Muscle of back (tissue), 11 donors: ENCODE results near the gene DNAJC8. TPM values are rescaled to one million over a fixed set of nuclear protein-coding genes. Genes with fewer than 3 reads are reported as not detected.

Experiments used
- DNase-seq, 3 donors: peaks; one replicate each; pipeline versions ENCODE4 v3.0.0 to v3.0.0-alpha.2; 2013
- polyA plus RNA-seq, 10 donors: library from polyadenylated mRNA; unstranded; fragments of 120-200 nt; gene quantifications; one replicate each; pipeline ENCODE4 v1.2.1, GENCODE V29; 2013; ENCODE audit not compliant: insufficient read length in 10 of 10

DNAJC8 gene
- polyA plus RNA-seq, 10 donors: 76.1 to 98.4 (median 83.6) TPM

GRCh38 chr1:28208818-28209441, 23.9 kb downstream of the DNAJC8 start:
- DNase-seq: peak; percentile 26 to 55 (median 43)

DNA sequence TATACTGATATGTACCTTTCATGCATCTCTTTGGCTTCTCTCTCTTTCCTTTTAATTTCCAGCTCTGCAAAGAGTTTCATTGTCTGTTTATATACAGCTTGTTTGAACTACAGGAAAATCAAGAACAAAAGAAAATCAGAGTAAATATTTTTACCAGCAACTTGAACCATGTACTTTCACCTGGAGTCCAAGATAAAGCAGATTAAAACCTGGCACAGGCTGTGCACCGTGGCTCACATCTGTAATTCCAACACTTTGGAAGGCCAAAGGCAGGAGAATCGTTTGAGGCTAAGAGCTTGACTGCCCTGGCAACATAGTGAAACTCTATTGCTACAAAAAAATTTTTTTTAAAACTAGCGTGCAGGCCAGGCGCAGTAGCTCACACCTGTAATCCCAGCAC, 27.6 kb downstream of the DNAJC8 start:
- no peak for DNase-seq

- no peak for DNase-seq
Observed at GRCh38 chr1:28200234-28200873, 32.5 kb downstream of the DNAJC8 start.

DNA sequence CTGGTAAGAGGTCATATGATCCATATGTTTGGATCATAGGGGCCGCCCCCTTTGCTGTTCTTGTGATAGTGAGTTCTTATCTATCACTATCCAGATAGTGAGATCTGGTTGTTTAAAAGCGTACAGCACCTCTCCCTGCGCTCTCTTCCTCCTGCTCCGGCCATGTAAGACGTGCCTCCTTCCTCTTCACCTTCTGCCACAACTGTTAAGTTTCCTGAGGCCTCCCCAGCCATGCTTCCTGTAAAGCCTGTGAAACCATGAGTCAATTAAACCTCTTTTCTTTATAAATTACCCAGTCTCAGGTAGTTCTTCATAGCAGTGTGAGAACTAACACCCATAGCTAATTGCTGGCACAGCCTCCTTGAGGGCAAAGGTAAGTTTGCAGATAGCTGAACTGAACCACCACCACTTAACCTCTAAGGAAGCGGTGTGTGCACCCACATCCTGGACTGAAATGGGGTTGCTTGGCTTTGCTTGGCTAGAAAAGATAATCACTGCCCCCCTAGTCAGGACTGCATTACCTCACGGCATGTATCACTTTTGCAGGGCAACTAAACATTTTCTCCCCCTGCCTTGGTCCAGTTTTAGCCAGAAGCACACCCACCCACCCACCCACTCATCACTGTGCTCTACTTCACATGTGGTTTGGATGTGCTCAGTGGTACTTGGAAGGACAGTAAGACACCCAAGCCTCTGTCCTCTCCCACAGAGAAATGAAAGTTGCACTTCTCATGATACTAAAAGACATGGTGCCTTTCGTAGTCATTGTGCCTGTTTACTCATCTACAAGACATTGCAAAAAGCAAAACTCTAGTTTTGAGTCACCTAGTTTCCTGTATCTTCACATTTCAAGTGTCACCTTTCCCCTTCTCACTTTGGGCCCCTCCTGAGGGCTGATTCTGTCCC, 33.2 kb downstream of the DNAJC8 start:
- DNase-seq: no peak

GRCh38 chr1:28197682-28198415, 35.0 kb downstream of the DNAJC8 start:
- DNase-seq: no peak

DNA sequence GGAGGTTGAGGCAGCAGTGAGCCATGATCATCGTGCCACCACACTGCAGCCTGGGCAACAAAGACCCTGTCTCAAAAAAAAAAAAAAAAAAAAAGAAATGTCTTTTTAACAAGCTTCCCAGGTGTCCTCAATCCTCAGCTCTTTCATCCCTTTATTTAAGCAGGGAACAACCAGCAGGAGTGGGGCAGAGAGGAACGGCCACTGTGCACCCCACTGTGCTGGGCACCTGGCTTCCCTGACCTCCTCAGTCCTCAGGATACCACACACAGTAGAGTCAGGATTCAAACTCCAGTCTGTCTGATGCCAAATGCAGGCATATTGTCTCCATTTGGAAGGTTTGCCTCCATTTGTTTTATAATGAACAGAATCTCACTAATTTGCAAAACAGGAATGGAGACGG, 36.5 kb downstream of the DNAJC8 start:
- no peak for DNase-seq

GRCh38 chr1:28195780-28196179, 37.0 kb downstream of the DNAJC8 start:
- DNase-seq: no peak

GRCh38 chr1:28194326-28195035, 38.3 kb downstream of the DNAJC8 start:
- no peak for DNase-seq

DNA sequence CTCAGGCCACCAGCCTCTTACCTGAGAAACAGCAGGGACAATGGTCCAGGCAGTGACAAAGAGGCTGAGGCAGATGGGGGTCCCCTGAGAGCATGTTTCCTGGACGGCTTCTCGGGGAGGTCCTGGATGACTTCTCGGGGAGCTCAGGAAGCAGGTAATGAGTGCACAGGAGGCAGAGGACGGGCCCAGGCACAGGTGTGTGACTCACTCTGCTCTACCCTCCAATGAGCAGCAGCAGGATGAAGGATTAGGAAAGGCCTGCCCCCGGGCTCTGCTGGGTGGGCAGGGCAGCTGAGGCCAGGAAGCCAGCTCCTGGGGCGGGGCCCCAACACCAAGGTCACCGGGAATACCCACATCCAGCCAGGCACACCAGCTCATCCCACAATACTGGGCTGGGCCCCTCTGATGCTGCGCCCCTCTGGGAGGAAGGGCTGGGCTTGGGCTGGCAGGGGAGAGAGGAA, 39.1 kb downstream of the DNAJC8 start:
- no peak for DNase-seq

GRCh38 chr1:28190996-28191645, 41.7 kb downstream of the DNAJC8 start:
- no peak for DNase-seq

DNA sequence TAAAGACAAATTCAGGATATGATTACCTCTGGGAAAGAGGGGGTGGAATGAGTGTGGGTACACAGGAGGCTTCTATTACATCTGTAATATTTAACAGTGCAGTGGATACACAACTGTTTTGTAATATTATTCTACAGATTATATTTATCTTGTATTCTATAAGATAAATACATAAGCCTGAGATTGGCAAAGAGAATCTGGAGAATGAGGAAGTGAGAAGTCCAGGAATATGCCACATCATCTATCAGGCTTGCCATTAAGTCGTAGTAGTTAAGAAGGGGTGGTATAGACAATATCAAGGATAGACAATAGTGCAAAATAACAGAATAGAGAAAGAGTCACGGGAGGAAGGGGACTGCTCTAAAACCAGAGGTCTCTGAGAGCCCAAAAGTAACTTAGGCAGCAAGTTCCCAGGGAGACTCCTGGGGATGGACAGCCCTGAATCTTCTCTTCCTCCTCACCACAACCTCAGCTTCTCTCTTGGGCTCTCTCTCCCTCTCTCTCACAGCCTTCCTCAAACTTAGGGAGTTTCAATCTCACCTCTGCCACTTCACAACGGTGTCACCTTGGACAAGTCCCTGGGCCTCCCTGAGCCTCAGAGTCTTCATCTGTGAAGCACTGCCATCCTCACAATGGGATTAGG, 42.4 kb downstream of the DNAJC8 start:
- DNase-seq: no peak

DNA sequence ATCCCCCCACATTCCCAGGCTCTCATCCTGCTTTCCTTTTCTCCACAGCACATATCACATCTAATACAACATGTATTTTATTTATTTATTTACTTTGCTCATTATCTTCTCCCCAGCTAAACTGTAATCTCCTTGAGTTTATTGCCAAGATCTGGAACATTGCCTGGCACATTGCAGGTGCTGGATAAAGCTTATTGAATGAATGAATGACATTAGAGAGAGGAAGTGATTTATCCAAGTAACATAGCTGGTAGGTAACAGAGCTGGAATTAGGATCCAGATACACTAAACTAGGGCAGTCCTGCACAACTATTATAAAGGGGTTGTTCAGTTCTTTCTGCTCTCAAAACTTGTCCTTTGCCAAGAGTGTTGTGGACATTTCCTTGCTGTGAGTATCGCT, 47.8 kb downstream of the DNAJC8 start:
- DNase-seq: no peak

DNA sequence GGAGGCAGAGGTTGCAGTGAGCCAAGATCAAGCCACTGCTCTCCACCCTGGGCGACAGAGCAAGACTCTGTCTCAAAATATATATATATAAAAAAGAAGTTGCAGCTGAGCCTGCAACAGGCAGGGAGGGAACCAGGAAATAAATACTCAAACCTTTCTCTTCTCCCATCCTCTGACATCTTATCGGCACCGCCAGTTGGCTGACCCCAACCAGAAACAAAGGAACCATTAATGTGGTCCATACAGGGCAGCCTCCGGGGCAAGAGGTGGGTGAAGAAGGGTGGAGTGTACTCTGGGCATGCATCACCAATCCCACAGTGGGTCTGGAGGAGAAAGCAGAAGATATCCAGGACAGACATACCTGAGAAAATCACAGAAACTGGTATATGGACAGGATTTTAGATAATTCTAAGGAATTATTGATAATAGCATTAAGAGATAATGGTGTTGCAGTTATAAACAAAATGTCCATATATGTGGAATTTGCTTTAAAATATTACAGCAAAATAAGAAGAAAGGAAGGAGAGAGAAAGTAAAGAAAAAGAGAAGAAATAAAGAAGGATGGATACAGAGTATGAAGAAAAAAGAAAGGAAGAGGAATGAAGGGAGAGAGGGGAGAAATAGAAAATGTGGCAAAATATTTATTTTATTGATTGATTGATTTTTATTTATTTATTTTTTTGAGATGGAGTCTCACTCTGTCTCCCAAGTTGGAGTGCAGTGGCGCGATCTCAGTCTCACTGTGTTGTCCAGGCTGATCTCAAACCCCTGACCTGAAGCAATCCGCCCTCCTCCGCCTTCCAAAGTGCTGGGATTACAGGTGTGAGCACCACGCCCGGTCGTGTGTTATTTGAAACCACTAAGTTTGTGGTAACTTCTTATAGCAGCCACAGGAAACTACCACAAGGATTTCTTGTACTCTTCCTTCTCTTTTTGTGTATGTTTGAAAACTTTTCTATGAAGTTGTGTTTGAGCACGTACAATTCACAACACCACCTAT, 52.2 kb downstream of the DNAJC8 start:
- no peak for DNase-seq

GRCh38 chr1:28178690-28179485, 53.9 kb downstream of the DNAJC8 start:
- no peak for DNase-seq

- DNase-seq: no peak
Observed at GRCh38 chr1:28176492-28177470, 56.0 kb downstream of the DNAJC8 start, which contains the start of gene PTAFR. Gene PTAFR (minus strand): TSS chr1:28176690. CDS start chr1:28151021, 25,669 bp downstream.

DNA sequence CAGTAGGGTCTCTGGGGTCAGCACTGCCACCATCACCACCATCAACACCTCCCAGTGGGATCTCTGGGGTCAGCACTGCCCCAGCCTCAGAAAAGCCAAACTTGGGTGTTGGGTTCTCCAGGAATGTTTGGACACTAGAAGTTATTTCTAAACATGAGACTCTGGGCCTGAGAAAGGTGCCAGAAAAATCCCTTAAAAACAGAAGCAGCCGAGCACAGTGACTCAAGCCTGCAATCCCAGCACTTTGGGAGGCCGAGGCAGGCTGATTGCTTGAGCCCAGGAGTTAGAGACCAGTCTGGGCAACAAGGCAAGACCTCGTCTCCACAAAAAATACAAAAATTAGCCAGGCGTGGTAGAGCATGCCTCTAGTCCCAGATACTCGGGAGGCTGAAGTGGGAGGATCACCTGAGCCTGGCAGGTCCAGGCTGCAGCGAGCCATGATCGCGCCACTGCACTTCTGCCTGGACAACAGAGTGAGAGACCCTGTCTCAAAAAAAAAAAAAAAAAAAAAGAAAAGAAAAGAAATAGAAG, 56.8 kb downstream of the DNAJC8 start:
- DNase-seq: no peak

GRCh38 chr1:28173980-28174297, 58.9 kb downstream of the DNAJC8 start:
- no peak for DNase-seq
